ENCODE data around the gene ANKRD13C. TPM values are rescaled to one million over a fixed set of nuclear protein-coding genes. Genes with fewer than 3 reads are reported as not detected.
"Not testable (repeated sequence)": the region's sequence is repeated elsewhere in the genome, so short reads cannot be mapped to it uniquely, and the experiment has no call there.

The ANKRD13C gene
- total RNA-seq, 6 experiments from 2014 or later, result 6.4 to 8.9 (median 7.3) TPM

GRCh38 chr1:70385477-70385876 lies 31.0 kb upstream of the ANKRD13C start:
- intact Hi-C loops (cut with DNase I), result no loop called here
- ATAC-seq (no peak), DNase-seq (no peak)
- Histone ChIP-seq H3K36me3 (no peaks in the 10 kb centered on the region), H3K4me3 (no peak overlapping the region), H3K4me1 (no peaks in the 10 kb centered on the region), H3K27ac (no peak overlapping the region), H3K9me3 (no peaks in the 10 kb centered on the region), H3K27me3 (no peaks in the 10 kb centered on the region)
- TF ChIP-seq CTCF (IDR thresholded peaks at IDR 0.05), result no peak
- TF ChIP-seq POLR2A (IDR thresholded peaks at IDR 0.05), result no peak
- WGBS (ENCODE audit: insufficient coverage, low coverage, low lambda C conversion rate, missing lambda C conversion rate), result 74% methylated on average over 5 of the region's 6 CpGs

GRCh38 chr1:70384542-70384941 lies 30.0 kb upstream of the ANKRD13C start:
- no peak for TF ChIP-seq CTCF (IDR thresholded peaks at IDR 0.05)
- TF ChIP-seq POLR2A (IDR thresholded peaks at IDR 0.05), result no peak
- Histone ChIP-seq H3K36me3 (no peaks in the 10 kb centered on the region), H3K9me3 (no peaks in the 10 kb centered on the region), H3K27ac (no peak overlapping the region), H3K4me3 (no peak overlapping the region), H3K4me1 (no peaks in the 10 kb centered on the region), H3K27me3 (no peaks in the 10 kb centered on the region)
- no peak for ATAC-seq
- no peak for DNase-seq
- intact Hi-C loops (cut with DNase I), result no loop called here
- WGBS (ENCODE audit: insufficient coverage, low coverage, low lambda C conversion rate, missing lambda C conversion rate), result 85% methylated on average over 2 of the region's 2 CpGs

DNA sequence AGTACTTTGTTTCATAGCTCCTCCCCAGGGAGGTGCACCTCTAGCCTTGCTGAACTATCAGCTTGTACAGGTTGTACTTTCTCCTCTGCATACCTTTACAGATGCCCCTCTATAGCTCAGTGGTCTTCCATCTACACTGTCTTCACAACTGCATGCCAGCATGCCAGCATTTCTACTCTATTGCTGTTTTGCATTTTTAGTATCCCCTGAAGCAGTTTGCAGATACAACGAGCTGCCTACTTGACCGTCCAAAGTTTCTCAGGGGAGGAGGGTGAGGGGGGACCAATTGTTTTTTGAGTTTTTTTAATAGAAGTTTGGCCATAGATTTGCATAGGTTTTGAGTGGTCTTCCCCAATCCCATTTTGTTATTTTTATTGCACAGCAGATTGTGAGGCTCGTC lies 29.0 kb upstream of the ANKRD13C start:
- Histone ChIP-seq H3K4me1 (no peaks in the 10 kb centered on the region), H3K9me3 (no peaks in the 10 kb centered on the region), H3K36me3 (no peaks in the 10 kb centered on the region), H3K27me3 (no peaks in the 10 kb centered on the region), H3K4me3 (no peak overlapping the region), H3K27ac (no peak overlapping the region)
- intact Hi-C loops (cut with DNase I), result no loop called here
- ATAC-seq (no peak), DNase-seq (no peak)
- 88% methylated on average over 2 of the region's 3 CpGs for WGBS (ENCODE audit: insufficient coverage, low coverage, low lambda C conversion rate, missing lambda C conversion rate)
- TF ChIP-seq CTCF (IDR thresholded peaks at IDR 0.05) (no peak), POLR2A (IDR thresholded peaks at IDR 0.05) (no peak)

GRCh38 chr1:70382682-70383081 lies 28.2 kb upstream of the ANKRD13C start:
- H3K4me1 ChIP-seq, result no peaks in the 10 kb centered on the region
- ATAC-seq (no peak), DNase-seq (no peak)
- no peaks in the 10 kb centered on the region for H3K27me3 ChIP-seq
- TF ChIP-seq CTCF (IDR thresholded peaks at IDR 0.05), result no peak
- no peak for TF ChIP-seq POLR2A (IDR thresholded peaks at IDR 0.05)
- no peaks in the 10 kb centered on the region for H3K9me3 ChIP-seq
- no peak overlapping the region for H3K27ac ChIP-seq
- H3K36me3 ChIP-seq, result no peaks in the 10 kb centered on the region
- no peak overlapping the region for H3K4me3 ChIP-seq
- intact Hi-C loops (cut with DNase I), result no loop called here

DNA sequence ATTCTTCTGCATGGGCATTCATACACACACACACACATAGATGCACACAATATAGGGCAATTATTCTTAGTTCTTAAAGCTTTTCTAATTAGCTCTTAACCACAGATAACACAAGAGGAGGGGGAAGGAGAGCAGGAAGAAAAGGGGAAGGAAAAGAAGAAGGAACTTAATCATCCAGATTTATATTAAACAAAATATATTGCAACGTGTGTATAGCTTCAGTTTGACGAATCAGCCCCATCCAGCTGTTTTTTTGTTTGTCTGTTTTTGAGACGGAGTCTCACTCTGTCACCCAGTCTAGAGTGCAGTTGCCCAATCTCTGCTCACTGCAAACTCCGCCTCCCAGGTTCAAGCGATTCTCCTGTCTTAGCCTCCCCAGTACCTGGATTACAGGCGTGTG lies 21.7 kb upstream of the ANKRD13C start:
- Histone ChIP-seq H3K4me1 (no peaks in the 10 kb centered on the region), H3K27me3 (no peaks in the 10 kb centered on the region), H3K36me3 (no peaks in the 10 kb centered on the region), H3K4me3 (no peak overlapping the region), H3K27ac (no peak overlapping the region), H3K9me3 (no peaks in the 10 kb centered on the region)
- no peak for DNase-seq
- ATAC-seq, result no peak
- TF ChIP-seq POLR2A (IDR thresholded peaks at IDR 0.05) (no peak), CTCF (IDR thresholded peaks at IDR 0.05) (no peak)
- WGBS (ENCODE audit: insufficient coverage, low coverage, low lambda C conversion rate, missing lambda C conversion rate), result 57% methylated on average over 6 of the region's 6 CpGs
- intact Hi-C loops (cut with DNase I), result no loop called here

- H3K9me3 ChIP-seq; H3K27me3 ChIP-seq; DNase-seq; H3K27ac ChIP-seq; intact Hi-C loops (cut with DNase I); H3K36me3 ChIP-seq; ATAC-seq; H3K4me1 ChIP-seq; H3K4me3 ChIP-seq: not testable (repeated sequence)
- WGBS (ENCODE audit: insufficient coverage, low coverage, low lambda C conversion rate, missing lambda C conversion rate), result 81% methylated on average over 2 of the region's 2 CpGs
These were observed 19.1 kb upstream of the ANKRD13C start for GRCh38 chr1:70373580-70373979.

Measured in right lobe of liver (tissue), 6 donors.